Small intestine (tissue), 7 donors: ENCODE results near the gene VEPH1. TPM values are rescaled to one million over a fixed set of nuclear protein-coding genes. Genes with fewer than 3 reads are reported as not detected.
A peak's percentile ranks its signal among the peaks of the same experiment; 100 is the strongest.

Experiments used
- DNase-seq, 2 donors: peaks; one replicate each; pipeline versions ENCODE4 v3.0.0 to v3.0.0-alpha.2; 2013
- FAIRE-seq: peaks from 2 replicates; lab custom pipeline; 2012; peaks lifted over from hg19 to GRCh38; lab: Jason Lieb, UNC
- H3K27ac ChIP-seq, 3 donors: one replicate each; pipeline ENCODE4 v1.5.1; 2013; ENCODE audit warnings: low read length in 2 of 3, mild to moderate bottlenecking in 2 of 3, control low read depth in 1 of 3, inconsistent platforms in 1 of 3, low read depth in 1 of 3, moderate library complexity in 1 of 3
- H3K27me3 ChIP-seq, 3 donors: one replicate each; pipeline ENCODE4 v1.6.1; 2013; ENCODE audit warnings: low read length in 3 of 3, inconsistent platforms in 1 of 3; ENCODE audit not compliant: control insufficient read depth in 3 of 3, insufficient read depth in 3 of 3
- H3K36me3 ChIP-seq, 3 donors: one replicate each; pipeline ENCODE4 v1.6.1; 2013; ENCODE audit warnings: low read length in 3 of 3, inconsistent platforms in 1 of 3, low read depth in 1 of 3, mild to moderate bottlenecking in 1 of 3, moderate library complexity in 1 of 3; ENCODE audit not compliant: control insufficient read depth in 3 of 3, insufficient read depth in 2 of 3
- H3K4me1 ChIP-seq, 3 donors: one replicate each; pipeline ENCODE4 v1.6.1; 2013; ENCODE audit warnings: low read length in 2 of 3, inconsistent platforms in 1 of 3, low read depth in 1 of 3, mild to moderate bottlenecking in 1 of 3, moderate library complexity in 1 of 3; ENCODE audit not compliant: control insufficient read depth in 3 of 3, insufficient read depth in 2 of 3
- H3K4me3 ChIP-seq, 3 donors: one replicate each; pipeline ENCODE4 v1.5.1; 2013; ENCODE audit warnings: low read length in 3 of 3, control low read depth in 1 of 3, inconsistent platforms in 1 of 3, low read depth in 1 of 3, mild to moderate bottlenecking in 1 of 3, moderate library complexity in 1 of 3
- H3K9me3 ChIP-seq, 2 donors: one replicate each; pipeline ENCODE4 v1.6.1; 2013; ENCODE audit warnings: low read depth in 1 of 2, low read length in 1 of 2; ENCODE audit not compliant: control insufficient read depth in 2 of 2, insufficient read depth in 1 of 2
- WGBS, 3 donors: extraction: QIAGEN DNeasy Blood & Tissue Kit; methylation state at CpG; one replicate each; pipeline ENCODE4 v1.1.7; 2013; 5-methylcytosine and 5-hydroxymethylcytosine counted together
- polyA plus RNA-seq, 4 donors: library from polyadenylated mRNA; stranded (reverse) in 3 of 4; unstranded in 1 of 4; fragments of 200-250 nt in 3 of 4; fragments of 120-200 nt in 1 of 4; gene quantifications; one replicate each; pipeline versions ENCODE4 v1.2.1 to v1.2.3, GENCODE V29; 2013
- donor health status: healthy with polysubstance abuse.
- donor health status: control.
- donor health status: control.
- donor health status: Bipolar disorder and iron deficiency.
- donor health status: healthy.

VEPH1 gene
- polyA plus RNA-seq, 4 donors = 0.04 to 0.18 TPM; not detected in 2

- FAIRE-seq (no peak), DNase-seq (no peak)
- peaks cover 0 to 26% (median 5%) of the 10 kb centered on the region in 3 donors for H3K27me3 ChIP-seq
- H3K9me3 ChIP-seq = peaks cover 0 to 12% of the 10 kb centered on the region in 2 donors
- 50 to 64% (median 63%) methylated on average over 3 of the region's 3 CpGs for WGBS, 3 donors
- no peak overlapping the region for H3K27ac ChIP-seq
- no peak overlapping the region for H3K4me3 ChIP-seq
- H3K4me1 ChIP-seq = no peaks in the 10 kb centered on the region
- H3K36me3 ChIP-seq = no peaks in the 10 kb centered on the region
These were observed 37.4 kb upstream of the VEPH1 start for GRCh38 chr3:157540656-157541055.

- H3K27ac ChIP-seq = no peak overlapping the region
- no peaks in the 10 kb centered on the region for H3K9me3 ChIP-seq
- no peaks in the 10 kb centered on the region for H3K4me1 ChIP-seq
- no peak overlapping the region for H3K4me3 ChIP-seq
- no peaks in the 10 kb centered on the region for H3K36me3 ChIP-seq
- H3K27me3 ChIP-seq = peaks cover 0 to 3% (median 0%) of the 10 kb centered on the region in 3 donors
- FAIRE-seq (no peak), DNase-seq (no peak)
- 90 to 95% (median 93%) methylated on average over 3 of the region's 3 CpGs for WGBS, 3 donors
These were observed 32.5 kb upstream of the VEPH1 start for GRCh38 chr3:157535667-157536066.

DNA sequence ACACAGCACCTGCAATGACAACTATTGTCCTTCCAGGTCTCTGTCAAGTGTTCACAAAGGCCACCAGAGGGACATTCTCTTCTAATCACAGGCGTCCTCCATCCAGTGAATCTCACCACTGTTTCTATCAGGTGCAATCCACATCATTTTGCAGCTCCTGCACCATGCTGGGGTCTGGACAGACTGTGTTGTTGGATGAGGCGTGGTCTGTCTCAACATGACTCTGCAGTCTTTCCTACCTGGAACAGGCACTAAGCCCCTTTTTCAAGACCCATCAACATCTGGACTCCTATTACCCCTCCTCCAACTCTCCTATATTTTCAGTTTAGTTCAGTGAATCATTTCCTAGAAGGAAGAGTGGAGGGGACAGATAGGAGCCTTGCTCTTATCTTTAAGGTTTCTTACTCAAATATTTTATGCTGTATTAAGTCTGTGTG, 31.5 kb upstream of the VEPH1 start:
- WGBS, 3 donors = 71 to 79% (median 73%) methylated on average over 2 of the region's 2 CpGs
- Histone ChIP-seq H3K27me3 (peaks cover 0 to 3% (median 0%) of the 10 kb centered on the region in 3 donors), H3K4me3 (no peak overlapping the region), H3K4me1 (no peaks in the 10 kb centered on the region), H3K27ac (no peak overlapping the region), H3K36me3 (no peaks in the 10 kb centered on the region), H3K9me3 (no peaks in the 10 kb centered on the region)
- DNase-seq (no peak), FAIRE-seq (no peak)

DNA sequence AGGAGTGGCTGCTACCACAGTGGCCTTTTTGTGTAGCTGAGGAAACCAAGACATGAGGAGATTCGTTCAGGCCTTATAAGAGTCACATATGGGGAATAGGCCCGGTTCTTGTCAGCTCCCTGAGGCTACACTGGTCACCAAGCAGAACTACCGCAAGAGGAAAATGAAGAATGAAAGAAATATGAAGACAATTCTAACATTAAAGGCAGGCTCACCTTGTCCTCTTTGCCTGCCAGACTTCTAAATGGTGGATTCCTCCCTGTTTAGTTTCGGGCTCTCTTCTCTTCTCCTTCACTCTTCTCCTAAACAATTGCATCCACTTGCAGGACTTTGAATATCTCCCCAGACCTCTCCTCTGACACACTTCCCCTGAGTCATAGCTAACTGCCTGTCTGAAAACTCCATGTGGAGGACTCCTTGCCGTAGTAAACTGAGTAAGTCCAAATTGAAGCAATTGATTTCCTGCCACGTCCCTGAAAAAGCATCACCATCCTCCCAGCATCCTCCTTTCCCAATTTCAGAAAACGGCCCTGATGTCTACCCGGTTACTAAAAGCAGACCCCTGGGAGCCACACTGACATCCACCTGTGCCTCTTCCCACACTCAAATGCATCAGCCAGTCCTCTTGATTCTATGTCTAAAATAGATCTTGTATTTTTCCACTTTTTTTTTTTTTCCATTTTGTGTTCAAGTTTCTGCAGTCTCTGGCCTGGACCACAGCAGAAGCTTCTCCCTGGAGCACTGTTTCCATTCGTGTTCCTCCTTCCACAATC, 30.3 kb upstream of the VEPH1 start:
- DNase-seq (no peak), FAIRE-seq (no peak)
- Histone ChIP-seq H3K4me3 (no peak overlapping the region), H3K27me3 (peaks cover 0 to 2% (median 0%) of the 10 kb centered on the region in 3 donors), H3K36me3 (no peaks in the 10 kb centered on the region), H3K27ac (no peak overlapping the region), H3K4me1 (no peaks in the 10 kb centered on the region), H3K9me3 (no peaks in the 10 kb centered on the region)
- 76 to 79% (median 77%) methylated on average over 9 of the region's 9 CpGs for WGBS, 3 donors

GRCh38 chr3:157532529-157533297, 29.5 kb upstream of the VEPH1 start:
- H3K9me3 ChIP-seq = no peaks in the 10 kb centered on the region
- WGBS, 3 donors = 37 to 40% (median 38%) methylated on average over 7 of the region's 7 CpGs
- H3K4me1 ChIP-seq = no peaks in the 10 kb centered on the region
- FAIRE-seq (no peak), DNase-seq (peak; percentile 59 to 61)
- H3K4me3 ChIP-seq = no peak overlapping the region
- no peaks in the 10 kb centered on the region for H3K36me3 ChIP-seq
- H3K27ac ChIP-seq = no peak overlapping the region
- no peaks in the 10 kb centered on the region for H3K27me3 ChIP-seq

DNA sequence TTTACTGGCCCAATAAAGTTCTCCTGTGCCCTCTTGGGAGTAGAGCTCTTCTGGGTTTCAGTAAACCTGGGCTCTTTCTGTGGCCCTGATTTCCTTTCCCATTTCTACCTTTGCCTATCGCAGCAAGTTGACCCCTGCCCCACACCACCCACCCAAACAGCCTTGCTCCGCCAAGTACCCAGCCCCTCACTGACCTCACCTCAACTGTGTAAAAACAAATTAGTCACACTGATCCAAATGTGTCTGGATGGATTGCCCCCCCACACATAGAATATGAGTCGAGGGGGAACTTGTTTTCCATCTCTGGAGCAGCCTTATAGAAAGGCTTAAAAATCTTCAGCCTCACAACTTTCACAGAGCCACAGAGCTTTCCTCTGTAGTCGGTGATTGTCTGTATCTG, 28.6 kb upstream of the VEPH1 start:
- 62 to 74% (median 65%) methylated on average over 4 of the region's 4 CpGs for WGBS, 3 donors
- no peaks in the 10 kb centered on the region for H3K9me3 ChIP-seq
- H3K4me1 ChIP-seq = no peaks in the 10 kb centered on the region
- DNase-seq = no peak
- H3K27me3 ChIP-seq = no peaks in the 10 kb centered on the region
- FAIRE-seq = no peak
- no peak overlapping the region for H3K27ac ChIP-seq
- H3K4me3 ChIP-seq = no peak overlapping the region
- no peaks in the 10 kb centered on the region for H3K36me3 ChIP-seq

DNA sequence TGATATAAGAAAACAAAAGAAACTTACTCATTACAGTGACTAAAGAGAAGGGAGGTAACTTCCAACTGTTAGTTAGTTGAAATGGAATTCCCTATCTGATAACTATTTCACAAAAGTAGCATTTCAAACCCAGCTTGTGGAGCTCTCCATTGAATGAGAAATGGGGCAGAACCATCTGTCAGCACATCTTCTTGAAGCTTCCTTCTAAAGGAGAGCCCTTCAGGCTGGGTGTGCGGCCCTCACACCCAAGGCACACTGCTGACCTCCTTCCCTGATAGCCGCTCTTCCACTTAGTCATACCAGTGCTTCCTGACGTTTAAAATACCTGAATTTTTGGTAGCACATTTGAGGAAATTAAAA, 28.1 kb upstream of the VEPH1 start:
- WGBS, 3 donors = 76 to 90% (median 80%) methylated on average over 3 of the region's 3 CpGs
- Histone ChIP-seq H3K9me3 (no peaks in the 10 kb centered on the region), H3K4me3 (no peak overlapping the region), H3K4me1 (no peaks in the 10 kb centered on the region), H3K36me3 (no peaks in the 10 kb centered on the region), H3K27ac (no peak overlapping the region), H3K27me3 (no peaks in the 10 kb centered on the region)
- no peak for FAIRE-seq
- no peak for DNase-seq

- Histone ChIP-seq H3K9me3 (no peaks in the 10 kb centered on the region), H3K4me1 (no peaks in the 10 kb centered on the region), H3K4me3 (no peak overlapping the region), H3K36me3 (no peaks in the 10 kb centered on the region), H3K27ac (no peak overlapping the region), H3K27me3 (no peaks in the 10 kb centered on the region)
- WGBS, 3 donors = 79 to 88% (median 86%) methylated on average over 5 of the region's 5 CpGs
- no peak for DNase-seq
- no peak for FAIRE-seq
These were observed 27.6 kb upstream of the VEPH1 start for GRCh38 chr3:157530637-157531300.
